ENCODE results near the gene BOLA1. TPM values are rescaled to one million over a fixed set of nuclear protein-coding genes. Genes with fewer than 3 reads are reported as not detected.

The BOLA1 gene
- total and polyA plus RNA-seq, 2 of the 13 experiments (the other 11 are each of a cell fraction or from before 2014, with no cell fraction given): 3.2 to 4.2 TPM

DNA sequence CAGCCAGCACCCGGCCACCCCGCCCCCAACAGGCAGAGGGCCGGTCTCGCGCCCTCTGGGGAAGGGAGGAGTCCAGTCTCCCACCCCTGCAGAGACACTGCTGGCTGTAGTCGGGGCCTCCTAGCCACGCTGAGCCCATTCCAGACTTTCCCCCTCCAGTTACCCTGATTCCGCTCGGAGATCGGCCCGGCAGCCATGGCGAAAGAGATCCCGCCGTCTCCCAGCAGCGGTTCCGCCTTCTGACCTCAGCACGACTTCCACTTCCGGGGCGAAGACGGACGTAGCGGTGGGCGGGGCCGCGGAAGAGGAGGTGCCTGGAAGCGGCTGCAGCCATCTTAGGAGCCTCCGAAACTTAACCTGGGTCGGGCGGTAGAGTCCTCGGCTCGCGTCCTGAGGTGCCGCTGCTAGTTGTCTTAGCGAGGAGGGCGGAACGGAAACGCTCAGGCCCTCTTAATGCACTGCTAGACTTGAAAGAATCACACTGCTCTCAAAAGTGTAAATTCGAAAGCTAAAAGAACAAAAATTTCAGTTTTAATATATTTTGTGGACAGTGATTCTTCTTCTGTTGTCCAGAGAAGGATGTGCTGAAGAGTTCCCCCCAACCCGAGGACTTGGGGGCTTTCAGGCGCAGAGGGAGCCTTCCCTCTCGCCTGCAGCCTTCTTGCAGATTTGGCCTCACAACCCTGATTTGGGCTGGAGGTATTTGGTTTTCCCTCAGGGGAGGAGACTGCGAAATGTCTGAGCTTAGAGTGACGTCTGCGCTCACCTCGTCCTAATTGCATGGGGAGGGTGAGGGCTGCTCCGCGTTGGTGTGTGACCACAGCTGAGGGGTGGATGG, 28.4 kb downstream of the BOLA1 start, which contains the start of gene SF3B4 (continued):
- TF ChIP-seq, protein P1, sequence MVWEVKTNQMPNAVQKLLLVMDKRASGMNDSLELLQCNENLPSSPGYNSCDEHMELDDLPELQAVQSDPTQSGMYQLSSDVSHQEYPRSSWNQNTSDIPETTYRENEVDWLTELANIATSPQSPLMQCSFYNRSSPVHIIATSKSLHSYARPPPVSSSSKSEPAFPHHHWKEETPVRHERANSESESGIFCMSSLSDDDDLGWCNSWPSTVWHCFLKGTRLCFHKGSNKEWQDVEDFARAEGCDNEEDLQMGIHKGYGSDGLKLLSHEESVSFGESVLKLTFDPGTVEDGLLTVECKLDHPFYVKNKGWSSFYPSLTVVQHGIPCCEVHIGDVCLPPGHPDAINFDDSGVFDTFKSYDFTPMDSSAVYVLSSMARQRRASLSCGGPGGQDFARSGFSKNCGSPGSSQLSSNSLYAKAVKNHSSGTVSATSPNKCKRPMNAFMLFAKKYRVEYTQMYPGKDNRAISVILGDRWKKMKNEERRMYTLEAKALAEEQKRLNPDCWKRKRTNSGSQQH (CRISPR knock-in tag; IDR thresholded peaks at IDR 0.05; ENCODE audit: low read depth): peak; percentile 75
- TF ChIP-seq RBFOX2 (IDR thresholded peaks at IDR 0.05; ENCODE audit: low read depth, low read length) (peak; percentile 95), KLF11 (CRISPR knock-in tag; IDR thresholded peaks at IDR 0.05) (no peak), ZNF33B (CRISPR knock-in tag; IDR thresholded peaks at IDR 0.05) (peak; percentile 78), ZNF20 (CRISPR knock-in tag; IDR thresholded peaks at IDR 0.05) (no peak), SCMH1 (CRISPR knock-in tag; IDR thresholded peaks at IDR 0.05; ENCODE audit: borderline replicate concordance) (no peak), ZNF781 (CRISPR knock-in tag; IDR thresholded peaks at IDR 0.05; ENCODE audit: borderline replicate concordance, not compliant biosample characterization) (no peak), RAD21 (CRISPR knock-in tag; IDR thresholded peaks at IDR 0.05) (0 out of 2 replicates have a peak, but pooled peaks have one; percentile 14), HMG20A (CRISPR knock-in tag; IDR thresholded peaks at IDR 0.05; ENCODE audit: borderline replicate concordance) (no peak), MEIS1 (CRISPR knock-in tag; IDR thresholded peaks at IDR 0.05; ENCODE audit: borderline replicate concordance) (0 out of 2 replicates have a peak, but pooled peaks have one; percentile 35), KAT2B (IDR thresholded peaks at IDR 0.05; ENCODE audit: borderline replicate concordance, low read depth, low read length) (no peak), PCBP2 (optimal IDR thresholded peaks at IDR 0.05; ENCODE audit: low read depth, low read length, poor library complexity, severe bottlenecking) (no peak), WIZ (CRISPR knock-in tag; IDR thresholded peaks at IDR 0.05) (peak; percentile 75; the same call in 1 of the 2 replicates), MIER2 (CRISPR knock-in tag; IDR thresholded peaks at IDR 0.05) (peak; percentile 18; the same call in 1 of the 2 replicates), ZNF75D (CRISPR knock-in tag; IDR thresholded peaks at IDR 0.05; ENCODE audit: borderline replicate concordance) (no peak), SMC3 (IDR thresholded peaks at IDR 0.05; ENCODE audit: low read length) (no peak), ZNF761 (CRISPR knock-in tag; conservative IDR thresholded peaks at IDR 0.05) (no peak; the same call in 1 of the 2 replicates), ZNF234 (CRISPR knock-in tag; conservative IDR thresholded peaks at IDR 0.05) (no peak), TEAD3 (CRISPR knock-in tag; optimal IDR thresholded peaks at IDR 0.05; ENCODE audit: borderline replicate concordance) (no peak), HDAC2 (CRISPR knock-in tag; IDR thresholded peaks at IDR 0.05) (peak; percentile 77)
- TF ChIP-seq, protein P2, sequence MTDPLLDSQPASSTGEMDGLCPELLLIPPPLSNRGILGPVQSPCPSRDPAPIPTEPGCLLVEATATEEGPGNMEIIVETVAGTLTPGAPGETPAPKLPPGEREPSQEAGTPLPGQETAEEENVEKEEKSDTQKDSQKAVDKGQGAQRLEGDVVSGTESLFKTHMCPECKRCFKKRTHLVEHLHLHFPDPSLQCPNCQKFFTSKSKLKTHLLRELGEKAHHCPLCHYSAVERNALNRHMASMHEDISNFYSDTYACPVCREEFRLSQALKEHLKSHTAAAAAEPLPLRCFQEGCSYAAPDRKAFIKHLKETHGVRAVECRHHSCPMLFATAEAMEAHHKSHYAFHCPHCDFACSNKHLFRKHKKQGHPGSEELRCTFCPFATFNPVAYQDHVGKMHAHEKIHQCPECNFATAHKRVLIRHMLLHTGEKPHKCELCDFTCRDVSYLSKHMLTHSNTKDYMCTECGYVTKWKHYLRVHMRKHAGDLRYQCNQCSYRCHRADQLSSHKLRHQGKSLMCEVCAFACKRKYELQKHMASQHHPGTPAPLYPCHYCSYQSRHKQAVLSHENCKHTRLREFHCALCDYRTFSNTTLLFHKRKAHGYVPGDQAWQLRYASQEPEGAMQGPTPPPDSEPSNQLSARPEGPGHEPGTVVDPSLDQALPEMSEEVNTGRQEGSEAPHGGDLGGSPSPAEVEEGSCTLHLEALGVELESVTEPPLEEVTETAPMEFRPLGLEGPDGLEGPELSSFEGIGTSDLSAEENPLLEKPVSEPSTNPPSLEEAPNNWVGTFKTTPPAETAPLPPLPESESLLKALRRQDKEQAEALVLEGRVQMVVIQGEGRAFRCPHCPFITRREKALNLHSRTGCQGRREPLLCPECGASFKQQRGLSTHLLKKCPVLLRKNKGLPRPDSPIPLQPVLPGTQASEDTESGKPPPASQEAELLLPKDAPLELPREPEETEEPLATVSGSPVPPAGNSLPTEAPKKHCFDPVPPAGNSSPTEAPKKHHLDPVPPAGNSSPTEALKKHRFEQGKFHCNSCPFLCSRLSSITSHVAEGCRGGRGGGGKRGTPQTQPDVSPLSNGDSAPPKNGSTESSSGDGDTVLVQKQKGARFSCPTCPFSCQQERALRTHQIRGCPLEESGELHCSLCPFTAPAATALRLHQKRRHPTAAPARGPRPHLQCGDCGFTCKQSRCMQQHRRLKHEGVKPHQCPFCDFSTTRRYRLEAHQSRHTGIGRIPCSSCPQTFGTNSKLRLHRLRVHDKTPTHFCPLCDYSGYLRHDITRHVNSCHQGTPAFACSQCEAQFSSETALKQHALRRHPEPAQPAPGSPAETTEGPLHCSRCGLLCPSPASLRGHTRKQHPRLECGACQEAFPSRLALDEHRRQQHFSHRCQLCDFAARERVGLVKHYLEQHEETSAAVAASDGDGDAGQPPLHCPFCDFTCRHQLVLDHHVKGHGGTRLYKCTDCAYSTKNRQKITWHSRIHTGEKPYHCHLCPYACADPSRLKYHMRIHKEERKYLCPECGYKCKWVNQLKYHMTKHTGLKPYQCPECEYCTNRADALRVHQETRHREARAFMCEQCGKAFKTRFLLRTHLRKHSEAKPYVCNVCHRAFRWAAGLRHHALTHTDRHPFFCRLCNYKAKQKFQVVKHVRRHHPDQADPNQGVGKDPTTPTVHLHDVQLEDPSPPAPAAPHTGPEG (CRISPR knock-in tag; IDR thresholded peaks at IDR 0.05): 0 out of 2 replicates have a peak, but pooled peaks have one; percentile 62
- TF ChIP-seq, protein P3, sequence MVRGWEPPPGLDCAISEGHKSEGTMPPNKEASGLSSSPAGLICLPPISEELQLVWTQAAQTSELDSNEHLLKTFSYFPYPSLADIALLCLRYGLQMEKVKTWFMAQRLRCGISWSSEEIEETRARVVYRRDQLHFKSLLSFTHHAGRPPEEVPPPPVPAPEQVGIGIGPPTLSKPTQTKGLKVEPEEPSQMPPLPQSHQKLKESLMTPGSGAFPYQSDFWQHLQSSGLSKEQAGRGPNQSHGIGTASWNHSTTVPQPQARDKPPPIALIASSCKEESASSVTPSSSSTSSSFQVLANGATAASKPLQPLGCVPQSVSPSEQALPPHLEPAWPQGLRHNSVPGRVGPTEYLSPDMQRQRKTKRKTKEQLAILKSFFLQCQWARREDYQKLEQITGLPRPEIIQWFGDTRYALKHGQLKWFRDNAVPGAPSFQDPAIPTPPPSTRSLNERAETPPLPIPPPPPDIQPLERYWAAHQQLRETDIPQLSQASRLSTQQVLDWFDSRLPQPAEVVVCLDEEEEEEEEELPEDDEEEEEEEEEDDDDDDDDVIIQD (CRISPR knock-in tag; IDR thresholded peaks at IDR 0.05; ENCODE audit: low read depth): peak; percentile 38; the same call in 1 of the 2 replicates

All from HepG2 (cell line).